GM18861 (cell line): ENCODE results near the gene ATP5PO.

Source experiments
- ATAC-seq: cut with Tn5 transposase; IDR thresholded peaks from one replicate; pipeline ENCODE4 v1.9.1; 2021; ENCODE audit not compliant: unreplicated experiment

The ATP5PO gene, protein sequence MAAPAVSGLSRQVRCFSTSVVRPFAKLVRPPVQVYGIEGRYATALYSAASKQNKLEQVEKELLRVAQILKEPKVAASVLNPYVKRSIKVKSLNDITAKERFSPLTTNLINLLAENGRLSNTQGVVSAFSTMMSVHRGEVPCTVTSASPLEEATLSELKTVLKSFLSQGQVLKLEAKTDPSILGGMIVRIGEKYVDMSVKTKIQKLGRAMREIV

DNA sequence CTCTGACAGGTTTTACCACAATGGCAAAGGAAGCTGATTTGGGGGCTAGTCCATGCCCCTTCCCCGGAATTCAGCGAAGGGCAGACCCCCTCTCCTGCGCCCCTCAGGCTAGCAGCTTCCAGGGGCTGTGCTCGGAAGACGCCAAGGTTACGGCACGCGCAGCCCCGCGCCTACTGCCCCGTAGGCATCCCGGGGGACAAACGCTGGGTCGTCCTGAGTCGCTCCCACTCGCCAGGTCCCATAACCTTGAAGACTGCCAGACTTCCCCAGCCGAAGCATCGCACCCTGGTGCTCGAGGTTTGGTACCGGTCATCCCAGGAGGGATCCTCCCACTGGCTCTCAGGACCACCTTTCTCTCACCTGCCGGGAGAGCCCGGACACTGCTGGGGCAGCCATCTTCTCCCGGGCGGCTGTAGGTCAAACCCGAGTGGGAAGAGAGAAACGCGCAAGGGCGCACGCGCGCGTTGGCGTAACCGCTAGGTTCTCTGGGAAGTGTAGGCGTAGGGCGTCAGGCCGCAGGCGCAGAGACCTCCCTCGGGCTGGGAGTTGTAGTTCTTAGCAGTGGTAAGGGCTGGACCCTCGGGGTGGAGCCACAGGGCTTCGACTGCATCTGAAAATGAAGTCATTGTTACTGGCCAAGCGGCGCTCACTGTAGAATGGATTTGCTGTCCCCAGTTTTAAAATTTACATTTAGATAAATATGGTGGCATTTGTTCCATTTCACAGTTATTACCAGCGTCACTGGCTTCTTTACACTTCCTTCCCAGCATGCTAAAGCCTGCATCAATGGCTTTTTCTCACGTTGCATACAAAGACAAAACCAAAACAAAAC is at the start of gene ATP5PO:
ATP5PO (minus strand) TSS at position 437 of the 832 bp plus-strand sequence; CDS start at position 396, 41 bp downstream.
- ATAC-seq, result peak; percentile 98

DNA sequence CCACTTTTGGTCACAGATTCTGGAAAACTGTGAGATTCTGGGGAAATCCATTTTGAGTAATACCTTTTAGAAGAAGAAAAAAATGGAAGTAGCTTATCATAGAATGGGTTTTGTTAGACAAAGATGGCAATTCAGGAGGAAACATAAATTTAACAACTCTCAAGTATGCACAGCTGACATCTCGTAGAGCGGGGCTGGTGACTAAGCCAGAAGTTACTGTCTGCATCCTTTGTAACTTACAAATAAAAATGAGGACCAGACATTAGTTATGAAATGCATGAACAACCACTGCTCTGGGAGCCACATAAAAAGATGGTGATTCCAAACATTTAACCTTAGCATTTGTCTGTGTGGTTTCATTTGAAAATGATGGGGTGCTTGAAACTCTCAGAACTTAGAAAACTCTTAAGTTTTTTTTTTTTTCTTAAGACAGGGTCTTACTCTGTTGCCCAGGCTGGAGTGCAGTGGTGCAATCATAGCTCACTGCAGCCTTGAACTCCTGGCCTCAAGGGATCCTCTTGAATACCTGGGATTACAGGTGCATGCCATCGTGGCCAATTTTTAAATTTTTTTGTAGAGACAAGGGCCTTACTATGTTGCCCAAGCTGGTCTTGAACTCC is 49.2 kb upstream of the ATP5PO start:
- no peak for ATAC-seq

DNA sequence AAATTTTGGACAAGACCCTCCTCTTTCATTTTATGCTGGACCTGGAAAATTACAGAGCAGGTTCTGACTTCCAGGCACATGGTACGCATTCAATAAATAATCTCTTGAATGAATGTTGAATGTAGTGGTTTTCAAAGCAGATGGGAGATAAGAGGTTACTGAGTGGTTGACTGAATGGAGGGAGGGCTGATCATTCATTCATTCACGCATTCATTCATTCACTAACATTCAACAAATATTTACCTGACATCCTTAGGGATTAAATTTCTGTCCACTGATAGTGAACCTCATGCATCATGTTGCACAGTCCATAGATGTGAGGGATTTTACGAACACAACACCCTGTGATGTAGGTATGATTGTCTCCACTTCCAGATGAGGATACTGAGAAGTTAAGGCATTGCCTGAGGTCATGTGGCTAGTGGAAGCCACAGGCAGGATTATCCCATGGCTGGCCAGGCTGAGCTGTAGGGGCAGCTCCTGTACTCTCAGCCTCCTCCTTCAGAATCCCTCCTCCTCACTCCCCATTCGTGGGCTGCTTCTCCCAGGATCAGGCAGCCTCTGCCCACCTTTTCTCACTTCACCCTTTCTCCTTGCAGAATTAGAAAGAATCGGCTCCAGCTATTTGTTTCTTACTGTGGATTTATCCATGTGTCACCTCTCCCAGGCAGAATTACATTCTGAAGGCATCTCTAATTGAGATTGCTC is 48.4 kb upstream of the ATP5PO start:
- no peak for ATAC-seq

DNA sequence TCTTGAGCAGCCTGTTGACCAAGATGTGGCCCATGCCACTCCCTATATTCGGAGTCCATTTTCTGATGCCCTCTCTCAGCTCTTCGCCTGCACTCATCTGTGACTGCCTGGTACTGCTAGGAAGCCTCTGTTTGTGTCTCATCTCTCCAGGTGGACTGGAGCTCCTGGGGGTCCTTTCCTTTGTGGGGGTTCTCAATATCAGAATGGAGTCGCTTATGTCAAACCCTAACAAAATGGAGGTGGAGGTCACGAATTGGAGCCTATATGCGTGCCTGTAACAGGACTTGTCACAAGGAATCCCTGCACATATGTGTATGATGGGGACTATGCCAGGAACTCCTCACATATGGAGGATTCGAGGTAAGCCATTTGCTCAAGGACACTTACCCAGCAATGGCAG is 46.7 kb upstream of the ATP5PO start:
- ATAC-seq, result no peak

DNA sequence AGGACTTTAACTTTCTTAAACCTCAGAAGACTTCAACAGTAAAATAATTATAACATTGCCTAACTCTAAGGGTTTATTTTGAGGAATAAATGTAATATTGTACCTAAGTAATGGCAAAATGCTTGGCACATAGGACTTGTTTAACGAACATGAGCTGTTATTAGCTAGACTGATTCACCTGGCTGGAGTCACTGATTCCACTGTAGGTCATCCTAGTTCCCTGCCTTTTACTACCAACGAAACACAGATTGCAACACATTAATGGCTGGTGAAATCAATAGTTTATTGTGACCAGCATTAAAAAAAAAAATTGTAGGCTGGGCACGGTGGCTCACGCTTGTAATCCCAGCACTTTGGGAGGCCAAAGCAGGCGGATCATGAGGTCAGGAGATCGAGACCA is 45.5 kb upstream of the ATP5PO start:
- ATAC-seq, result no peak

DNA sequence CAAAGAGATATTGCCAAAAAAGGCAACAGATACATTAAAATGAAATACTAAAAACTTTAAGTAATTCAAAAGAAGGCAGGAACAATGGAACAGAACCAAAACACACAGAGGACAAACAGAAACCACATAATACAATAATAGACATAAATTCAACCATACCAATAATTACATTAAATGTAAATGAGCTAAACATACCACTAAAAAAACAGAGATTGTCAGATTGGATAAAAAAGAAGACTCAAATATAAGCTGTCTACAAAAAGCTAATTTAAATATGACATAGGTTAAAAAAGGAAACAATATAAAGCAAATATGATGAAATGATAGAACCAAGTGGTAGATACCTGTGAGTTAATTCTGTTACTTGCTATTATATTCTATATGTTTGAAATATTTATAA is 44.1 kb upstream of the ATP5PO start:
- ATAC-seq, result no peak

DNA sequence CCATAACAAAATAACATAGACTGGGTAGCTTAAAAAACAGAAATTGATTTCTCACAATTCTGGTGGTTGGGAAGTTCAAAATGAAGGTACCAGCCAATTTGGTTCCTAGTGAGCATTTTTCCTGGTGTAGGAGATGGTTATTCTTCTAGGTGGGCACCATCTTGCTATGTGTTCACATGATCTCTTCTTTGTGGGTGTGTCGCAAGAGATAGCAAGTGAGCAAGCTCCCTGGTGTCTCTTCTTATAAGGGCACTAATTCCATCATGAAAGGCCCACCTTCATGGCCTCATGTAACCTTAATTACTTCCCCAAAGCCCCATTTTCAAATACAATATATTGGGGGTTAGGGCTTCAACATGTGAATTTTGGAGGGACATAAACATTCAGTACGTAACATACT is 38.8 kb upstream of the ATP5PO start:
- no peak for ATAC-seq

DNA sequence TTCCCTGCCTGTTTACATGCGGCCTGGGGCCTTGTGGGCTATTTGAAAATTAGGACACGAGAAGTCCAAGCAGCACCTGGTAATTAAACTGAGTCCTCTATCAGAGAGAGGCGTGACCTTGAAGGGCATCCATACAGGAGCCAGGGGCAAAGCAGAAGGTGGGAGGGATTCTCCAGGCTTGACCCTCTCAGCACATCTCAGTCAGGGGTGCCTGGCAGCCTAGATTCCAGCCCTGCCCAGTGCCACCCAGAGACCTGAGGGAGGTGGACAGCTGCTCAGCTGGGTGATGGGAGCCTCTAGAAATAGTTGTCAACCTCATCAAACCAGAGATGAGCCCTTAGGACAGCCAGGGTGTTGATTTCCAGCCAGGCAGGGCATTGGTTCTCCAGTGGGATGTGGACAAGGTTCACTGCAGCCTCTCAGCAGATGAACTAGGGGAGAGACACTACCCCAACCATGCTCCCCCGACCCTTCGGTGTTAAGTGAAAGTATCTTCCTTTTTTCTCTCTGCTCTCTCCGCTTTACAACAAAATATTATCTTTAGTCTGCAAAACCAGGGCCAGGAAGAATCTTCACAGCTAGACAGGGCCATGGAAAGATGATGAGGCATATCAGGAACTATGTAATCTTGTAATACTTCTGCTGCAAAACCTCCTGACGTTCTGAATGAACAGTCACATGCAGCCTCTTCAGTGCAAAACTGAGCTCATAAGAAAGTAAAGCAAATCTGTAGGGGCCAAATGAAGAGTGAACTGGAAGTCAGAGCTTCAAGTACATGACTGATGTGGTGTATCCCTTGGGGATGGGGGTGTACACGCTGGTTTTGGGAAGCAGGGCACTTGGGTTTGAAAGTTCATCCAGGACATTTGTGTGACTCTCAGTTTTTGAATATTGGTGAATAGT is 35.9 kb upstream of the ATP5PO start:
- ATAC-seq, result no peak

DNA sequence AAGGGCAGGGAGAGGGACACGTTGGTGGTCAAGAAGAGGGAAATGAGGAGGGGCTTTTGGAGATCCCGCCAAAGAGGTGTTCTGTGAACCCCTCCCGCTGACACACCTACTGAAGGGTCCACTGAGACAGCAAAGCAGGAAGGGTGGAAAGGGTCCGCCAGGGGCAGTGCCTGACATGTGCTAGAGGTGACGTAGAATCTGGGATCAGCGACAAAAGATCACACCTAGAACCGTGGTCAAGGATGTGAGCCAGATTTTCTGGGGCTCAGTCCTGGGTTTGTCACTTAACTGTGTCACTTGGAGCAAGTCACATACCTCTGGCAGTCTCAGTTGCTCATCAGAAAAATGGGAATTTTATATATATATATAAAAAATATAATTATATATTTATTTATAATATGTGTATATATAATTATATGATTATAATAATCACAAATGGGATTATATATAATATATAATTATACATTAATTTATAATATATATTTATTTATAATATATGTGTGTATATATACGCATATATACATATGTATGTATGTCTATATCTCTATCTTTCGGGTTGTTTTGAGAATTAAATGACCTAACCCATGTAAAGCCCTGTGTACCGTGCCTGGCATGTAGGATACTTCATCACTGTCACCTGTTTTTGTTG is 35.0 kb upstream of the ATP5PO start:
- no peak for ATAC-seq

DNA sequence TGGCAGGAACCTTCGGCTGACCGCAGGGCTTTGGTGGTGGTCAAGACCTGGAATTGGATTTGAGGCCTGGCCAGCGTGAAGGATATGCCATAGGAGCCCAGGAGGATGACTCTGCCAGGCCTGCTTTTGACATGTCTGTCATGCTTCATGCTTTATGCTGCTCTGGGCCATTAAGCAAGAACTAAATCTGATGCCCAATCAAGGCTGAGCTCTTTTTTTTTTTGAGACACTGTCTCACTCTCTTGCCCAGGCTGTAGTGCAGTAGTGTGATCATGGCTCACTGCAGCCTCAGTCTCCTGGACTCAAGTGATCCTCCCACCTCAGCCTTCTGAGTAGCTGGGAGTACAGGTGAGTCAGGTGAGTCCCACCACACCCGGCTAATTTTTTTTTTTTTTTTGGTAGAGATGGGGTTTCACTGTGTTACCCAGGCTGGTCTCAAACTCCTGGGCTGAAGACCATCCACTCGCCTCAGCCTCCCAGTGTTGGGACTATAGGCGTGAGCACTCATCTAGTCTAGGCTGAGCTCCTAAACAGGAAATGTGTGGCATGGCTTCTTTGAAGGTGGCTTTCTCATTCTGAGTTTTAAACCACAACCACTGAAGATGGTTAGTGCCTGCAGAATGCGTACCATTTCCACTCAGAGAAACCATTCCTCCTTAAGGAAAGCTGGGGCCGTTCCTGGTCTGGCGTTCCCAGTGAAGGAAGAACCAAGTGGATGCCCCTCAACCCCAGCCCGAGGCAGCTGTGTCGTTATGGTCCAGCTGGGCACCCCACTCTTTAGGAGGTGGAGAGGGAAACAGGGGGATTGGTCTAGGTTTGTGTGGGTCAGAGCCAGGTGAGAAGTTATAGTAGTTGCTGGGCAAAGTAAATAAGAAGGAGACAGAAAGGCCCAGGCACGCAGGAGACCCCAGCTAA is 34.2 kb upstream of the ATP5PO start:
- ATAC-seq, result peak; percentile 22

DNA sequence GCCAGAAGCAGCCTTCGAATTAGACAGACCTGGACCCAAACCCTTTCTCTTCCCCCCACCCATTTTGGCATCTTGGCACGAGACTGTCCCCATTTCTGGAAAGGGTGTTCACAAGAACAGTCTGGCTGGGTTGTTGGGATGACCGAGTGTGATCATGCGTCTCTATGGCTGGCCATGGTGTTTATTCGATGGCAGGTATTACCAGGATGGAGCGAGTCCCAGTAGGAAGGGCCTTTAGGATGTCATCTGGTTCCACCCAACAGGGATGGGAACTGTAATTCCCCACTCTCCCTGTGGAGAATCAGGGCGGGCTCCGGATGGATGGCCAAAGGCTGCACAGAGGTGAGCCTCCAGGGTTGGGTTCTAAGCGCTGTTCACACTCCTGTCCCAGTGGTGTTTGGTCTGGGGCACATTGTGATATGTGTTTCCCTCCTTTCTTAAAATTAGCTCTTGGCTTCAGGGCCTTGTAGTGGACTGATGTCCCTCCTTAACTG is 33.4 kb upstream of the ATP5PO start:
- ATAC-seq, result no peak

DNA sequence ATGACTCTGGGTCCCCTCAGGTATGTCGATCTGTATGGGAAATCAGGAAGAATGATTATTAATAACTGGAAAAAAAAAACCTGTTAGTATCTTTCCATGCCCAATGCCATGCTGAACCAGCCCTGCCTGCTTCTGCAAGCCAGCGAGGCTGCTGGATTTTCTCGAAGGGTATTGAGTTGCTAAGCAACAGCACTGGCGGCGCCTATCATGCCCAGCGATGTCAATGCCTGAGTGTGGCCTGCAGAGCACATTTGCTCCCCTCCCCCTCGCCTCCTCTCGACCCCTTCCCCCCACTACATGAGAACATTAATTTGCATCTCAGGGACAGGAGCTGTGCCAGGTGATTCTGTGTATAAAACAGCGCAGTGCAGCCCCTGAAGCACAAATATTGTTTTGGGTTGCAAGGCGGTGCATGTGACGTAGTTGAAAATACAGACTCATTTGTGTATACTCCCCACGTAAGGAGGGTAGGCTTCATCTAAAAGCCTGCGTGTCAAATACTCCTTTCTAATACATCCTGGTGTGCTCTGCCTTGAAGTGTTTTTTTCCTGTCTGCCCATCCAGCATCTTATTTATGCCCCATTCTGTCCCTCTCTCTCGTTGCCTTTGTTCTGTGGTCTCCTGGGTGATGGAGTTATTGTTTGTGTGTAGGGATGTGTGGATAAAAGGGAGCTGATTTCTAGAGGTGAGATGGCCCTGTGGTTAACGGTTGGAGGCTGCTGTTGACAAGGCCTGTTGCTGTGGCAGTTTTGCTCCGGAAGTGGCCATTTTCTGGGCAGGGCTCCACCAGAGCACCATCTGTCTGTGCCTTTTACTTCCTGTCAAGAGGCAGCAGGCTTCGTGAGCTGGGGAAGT is 32.7 kb upstream of the ATP5PO start:
- peak; percentile 33 for ATAC-seq

DNA sequence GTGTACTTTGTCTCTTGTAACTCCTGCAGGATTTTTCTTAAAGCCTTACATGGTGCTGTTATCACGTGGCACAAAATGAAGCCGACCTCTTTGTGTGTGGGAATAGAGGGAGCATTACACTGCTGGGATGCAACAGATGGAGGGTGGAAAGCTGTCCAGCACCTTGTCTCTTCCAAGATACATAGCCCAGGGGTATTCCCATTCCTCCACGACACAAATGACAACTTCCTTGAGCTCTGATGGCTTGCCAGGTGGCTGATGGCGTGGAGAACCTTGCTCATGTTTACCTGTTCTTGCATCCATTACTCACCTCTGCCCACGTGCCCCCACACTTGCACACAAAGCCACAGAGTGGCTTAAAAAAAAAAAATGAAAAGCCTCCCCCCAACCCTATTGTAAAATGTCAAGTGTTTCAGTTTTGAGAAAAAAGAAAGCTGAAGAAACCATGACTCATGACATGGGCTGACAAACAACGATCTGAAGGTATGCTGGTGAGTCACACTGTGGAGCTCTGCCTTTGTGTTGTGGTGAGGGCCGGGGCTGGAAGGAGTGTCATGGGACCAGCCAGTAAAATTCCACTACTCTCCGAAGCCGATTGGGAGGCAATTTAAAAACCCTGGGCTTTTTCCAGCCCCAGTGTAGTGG is 32.0 kb upstream of the ATP5PO start:
- ATAC-seq, result peak; percentile 36

DNA sequence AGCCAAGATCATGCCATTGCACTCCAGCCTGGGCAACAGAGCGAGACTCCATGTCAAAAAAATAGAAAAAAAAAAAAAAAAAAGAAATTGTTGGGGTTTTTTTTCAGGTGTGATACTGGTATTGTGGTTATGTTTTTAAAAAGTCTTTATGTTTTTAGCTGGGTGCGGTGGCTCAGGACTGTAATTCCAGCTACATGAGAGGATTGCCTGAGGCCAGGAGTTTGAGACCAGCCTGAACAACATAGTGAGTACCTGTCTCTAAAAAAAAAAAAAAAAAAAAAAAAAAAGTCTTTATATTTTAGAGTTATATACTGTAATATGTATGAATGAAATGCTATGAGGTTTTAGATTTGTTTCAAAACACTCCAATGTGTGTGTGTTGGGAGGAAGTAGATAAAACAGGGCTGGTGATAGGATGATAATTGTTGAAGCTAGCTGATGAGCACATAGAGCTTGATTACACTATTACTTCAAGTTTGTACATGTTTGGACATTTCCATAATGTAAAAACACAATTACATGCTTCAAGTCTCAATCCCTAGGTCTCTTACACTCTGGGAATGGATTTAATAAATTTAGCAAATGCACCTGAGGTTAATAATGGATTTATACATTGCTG is 30.2 kb upstream of the ATP5PO start:
- ATAC-seq, result no peak

DNA sequence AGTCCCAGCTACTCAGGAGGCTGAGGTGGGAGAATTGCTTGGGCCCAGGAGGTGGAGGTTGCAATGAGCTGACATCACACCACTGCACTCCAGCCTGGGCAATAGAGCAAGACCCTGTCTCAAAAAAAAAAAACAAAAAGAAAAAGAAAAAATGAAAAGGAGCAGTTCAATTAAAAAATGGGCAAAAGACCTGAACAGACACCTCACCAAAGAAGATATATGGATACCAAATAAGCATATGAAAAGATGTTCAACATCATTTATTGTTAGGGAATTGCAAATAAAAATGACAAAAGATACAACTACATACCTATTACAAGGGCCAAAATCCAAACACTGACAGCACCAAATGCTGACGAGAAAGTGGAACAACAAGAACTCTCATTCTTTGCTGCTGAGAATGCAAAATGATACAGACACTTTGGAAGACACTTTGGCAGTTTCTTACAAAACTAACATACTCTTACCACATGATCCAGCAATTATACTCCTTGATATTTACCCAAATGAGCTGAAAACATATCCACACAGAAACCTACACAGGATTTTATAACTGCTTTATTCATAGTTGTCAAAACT is 28.7 kb upstream of the ATP5PO start:
- ATAC-seq, result no peak

DNA sequence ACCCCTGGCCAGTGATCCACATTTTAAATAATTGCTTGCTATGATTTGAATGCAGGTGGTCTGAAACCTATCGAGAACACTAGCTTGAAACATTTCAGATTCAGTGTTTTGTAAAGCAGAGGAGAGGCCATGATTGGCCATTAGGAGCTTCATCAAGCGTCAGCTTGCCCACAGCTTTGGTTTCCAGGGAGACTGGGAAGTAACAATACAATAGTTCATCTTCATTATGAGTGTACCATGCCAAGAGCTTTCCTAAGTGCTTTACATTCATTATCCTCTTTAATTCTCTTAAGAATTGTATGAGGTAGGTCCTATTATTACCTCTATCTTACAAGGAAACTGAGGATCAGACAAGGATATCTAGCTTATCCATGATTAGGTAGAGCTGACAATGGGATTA is 27.7 kb upstream of the ATP5PO start:
- ATAC-seq, result no peak

DNA sequence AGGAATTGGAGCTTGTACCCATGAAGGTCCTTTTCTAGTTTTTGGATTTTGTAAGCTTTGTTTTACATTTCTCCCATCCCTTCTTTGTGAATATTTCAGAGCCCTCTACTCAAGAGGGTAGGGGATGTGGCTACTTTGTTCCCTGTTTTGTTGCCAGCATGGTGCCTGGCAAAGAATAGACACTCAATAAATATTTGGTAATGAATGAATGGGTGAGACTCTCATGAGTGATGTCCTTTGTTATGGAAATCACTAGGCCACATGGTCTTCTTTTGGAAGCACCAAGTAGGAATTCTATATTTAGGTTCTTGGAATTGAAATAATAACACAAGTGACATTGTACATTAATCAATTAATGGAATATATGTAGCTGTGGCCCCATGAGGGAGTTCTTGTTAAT is 26.8 kb upstream of the ATP5PO start:
- no peak for ATAC-seq
